Peyer's patch (tissue), 4 donors: ENCODE results near the gene ZNF317.

ENCODE experiments used
- POLR2A ChIP-seq, 2 donors: fragments of 450-650 bp; IDR thresholded peaks; one replicate each; pipeline ENCODE4 v1.5.1; 2017; ENCODE audit warnings: antibody characterized with exemption in 2 of 2, mild to moderate bottlenecking in 2 of 2, moderate library complexity in 2 of 2
- TF ChIP-seq, protein P1 (sequence below), 6 experiments: fragments of 450-650 bp in 4 of 6; fragments of 200-600 bp in 2 of 6; sonication (generic) in 1 of 6; IDR thresholded peaks; one replicate each; pipeline ENCODE4 v1.5.1; 2017 to 2019; ENCODE audit warnings: antibody characterized with exemption in 6 of 6, mild to moderate bottlenecking in 3 of 6, moderate library complexity in 1 of 6

DNA sequence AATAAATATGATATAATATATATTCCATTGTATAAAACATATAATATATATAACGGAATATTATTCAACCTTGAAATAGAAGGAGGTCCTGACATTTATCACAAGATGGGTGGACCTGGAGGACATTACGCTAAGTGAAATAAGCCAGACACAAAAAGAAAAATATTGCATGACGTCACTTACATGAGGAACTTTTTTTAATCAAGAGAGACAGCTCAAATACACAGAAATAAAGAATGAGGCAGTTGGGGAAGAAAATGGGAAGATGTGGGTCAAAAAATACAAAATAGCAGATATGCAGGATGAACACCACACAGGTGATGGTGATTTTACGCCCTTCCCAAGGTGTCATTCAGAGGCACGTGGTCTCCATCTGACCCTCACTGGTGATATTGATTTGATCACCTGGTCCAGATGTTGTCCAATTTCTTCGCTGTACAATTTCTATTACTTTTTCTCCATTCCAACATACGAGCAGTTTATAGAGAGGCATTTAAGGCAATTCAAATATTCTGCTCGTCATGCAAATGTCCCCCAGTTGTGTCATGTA lies 513 bp upstream of the ZNF317 start:
- TF ChIP-seq, protein P1, sequence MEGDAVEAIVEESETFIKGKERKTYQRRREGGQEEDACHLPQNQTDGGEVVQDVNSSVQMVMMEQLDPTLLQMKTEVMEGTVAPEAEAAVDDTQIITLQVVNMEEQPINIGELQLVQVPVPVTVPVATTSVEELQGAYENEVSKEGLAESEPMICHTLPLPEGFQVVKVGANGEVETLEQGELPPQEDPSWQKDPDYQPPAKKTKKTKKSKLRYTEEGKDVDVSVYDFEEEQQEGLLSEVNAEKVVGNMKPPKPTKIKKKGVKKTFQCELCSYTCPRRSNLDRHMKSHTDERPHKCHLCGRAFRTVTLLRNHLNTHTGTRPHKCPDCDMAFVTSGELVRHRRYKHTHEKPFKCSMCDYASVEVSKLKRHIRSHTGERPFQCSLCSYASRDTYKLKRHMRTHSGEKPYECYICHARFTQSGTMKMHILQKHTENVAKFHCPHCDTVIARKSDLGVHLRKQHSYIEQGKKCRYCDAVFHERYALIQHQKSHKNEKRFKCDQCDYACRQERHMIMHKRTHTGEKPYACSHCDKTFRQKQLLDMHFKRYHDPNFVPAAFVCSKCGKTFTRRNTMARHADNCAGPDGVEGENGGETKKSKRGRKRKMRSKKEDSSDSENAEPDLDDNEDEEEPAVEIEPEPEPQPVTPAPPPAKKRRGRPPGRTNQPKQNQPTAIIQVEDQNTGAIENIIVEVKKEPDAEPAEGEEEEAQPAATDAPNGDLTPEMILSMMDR (IDR thresholded peaks at IDR 0.05), result no peak
- TF ChIP-seq POLR2A (IDR thresholded peaks at IDR 0.05), result no peak
